A204.1 (cell line): ENCODE data around the gene SAFB.

ENCODE experiments used
- FAIRE-seq: peaks from 2 replicates; lab custom pipeline; 2012; peaks lifted over from hg19 to GRCh38; lab: Jason Lieb, UNC

SAFB gene

GRCh38 chr19:5666921-5667610, 44.2 kb downstream of the SAFB start:
- no peak for FAIRE-seq

- FAIRE-seq: no peak
Measured at GRCh38 chr19:5667751-5668271, 44.9 kb downstream of the SAFB start.

GRCh38 chr19:5669212-5669611, 46.3 kb downstream of the SAFB start:
- FAIRE-seq: no peak

GRCh38 chr19:5671600-5671999, 48.7 kb downstream of the SAFB start:
- no peak for FAIRE-seq

- no peak for FAIRE-seq
Measured at GRCh38 chr19:5672708-5673459, 50.0 kb downstream of the SAFB start.

GRCh38 chr19:5673752-5674151, 50.9 kb downstream of the SAFB start:
- FAIRE-seq: no peak

- no peak for FAIRE-seq
Measured at GRCh38 chr19:5674714-5675113, 51.8 kb downstream of the SAFB start.

- no peak for FAIRE-seq
Measured at GRCh38 chr19:5676105-5676771, 53.4 kb downstream of the SAFB start.

- no peak for FAIRE-seq
Measured at GRCh38 chr19:5676772-5677105, 53.9 kb downstream of the SAFB start.

- no peak for FAIRE-seq
Measured at GRCh38 chr19:5677136-5677535, 54.3 kb downstream of the SAFB start.

- no peak for FAIRE-seq
Measured at GRCh38 chr19:5677580-5677979, 54.7 kb downstream of the SAFB start.

- no peak for FAIRE-seq
Measured at GRCh38 chr19:5678071-5678718, 55.3 kb downstream of the SAFB start.

- no peak for FAIRE-seq
Measured at GRCh38 chr19:5679289-5680083, 56.6 kb downstream of the SAFB start.

- no peak for FAIRE-seq
Measured at GRCh38 chr19:5680084-5680436, 57.2 kb downstream of the SAFB start.

- peak; percentile 99 for FAIRE-seq
Measured at GRCh38 chr19:5680437-5681368, 57.8 kb downstream of the SAFB start, which contains the start of the genes HSD11B1L and MICOS13. TSS of gene HSD11B1L (plus strand) at chr19:5681027. CDS start at chr19:5684833, 3,806 bp downstream. TSS of gene MICOS13 (minus strand) at chr19:5680516. CDS start at chr19:5680486, 30 bp downstream.

- no peak for FAIRE-seq
Measured at GRCh38 chr19:5681391-5682106, 58.7 kb downstream of the SAFB start.

- FAIRE-seq: no peak
Measured at GRCh38 chr19:5682107-5682482, 59.2 kb downstream of the SAFB start.

- FAIRE-seq: no peak
Measured at GRCh38 chr19:5683177-5683886, 60.4 kb downstream of the SAFB start.

- no peak for FAIRE-seq
Measured at GRCh38 chr19:5684694-5685430, 62.0 kb downstream of the SAFB start.
